ENCODE measurements around the gene ATP11A.

ATP11A gene

GRCh38 chr13:112885782-112886268 lies 196.0 kb downstream of the ATP11A start:
- peak; percentile 94 for DNase-seq

- DNase-seq: no peak
These were observed 197.3 kb downstream of the ATP11A start for GRCh38 chr13:112887151-112887550.

GRCh38 chr13:112887557-112887991 lies 197.7 kb downstream of the ATP11A start:
- no peak for DNase-seq

- DNase-seq: no peak
These were observed 198.6 kb downstream of the ATP11A start for GRCh38 chr13:112888238-112889111.

- DNase-seq: no peak
These were observed 199.8 kb downstream of the ATP11A start for GRCh38 chr13:112889351-112890290.

- DNase-seq: no peak
These were observed 200.7 kb downstream of the ATP11A start for GRCh38 chr13:112890316-112891145.

GRCh38 chr13:112891477-112892401 lies 201.9 kb downstream of the ATP11A start:
- no peak for DNase-seq

- DNase-seq: no peak
These were observed 202.8 kb downstream of the ATP11A start for GRCh38 chr13:112892426-112893206.

- DNase-seq: no peak
These were observed 203.3 kb downstream of the ATP11A start for GRCh38 chr13:112893207-112893569.

- peak; percentile 63 for DNase-seq
These were observed 204.0 kb downstream of the ATP11A start for GRCh38 chr13:112893570-112894422.

GRCh38 chr13:112894423-112894672 lies 204.5 kb downstream of the ATP11A start:
- DNase-seq: no peak

- DNase-seq: no peak
These were observed 205.0 kb downstream of the ATP11A start for GRCh38 chr13:112894673-112895481.

- DNase-seq: no peak
These were observed 206.0 kb downstream of the ATP11A start for GRCh38 chr13:112895521-112896465.

GRCh38 chr13:112896736-112897602 lies 207.1 kb downstream of the ATP11A start:
- no peak for DNase-seq

- no peak for DNase-seq
These were observed 207.7 kb downstream of the ATP11A start for GRCh38 chr13:112897603-112897955.

- DNase-seq: no peak
These were observed 208.2 kb downstream of the ATP11A start for GRCh38 chr13:112897956-112898620.

All from femur (tissue), 1 donor.